Activated T-cell treated with anti-CD3 and anti-CD28 coated beads, Interleukin-2, amount 50 U/mL, for 24 hours (primary cell): ENCODE measurements around the gene SULT1B1.

Experiments used
- DNase-seq: peaks from one replicate; pipeline ENCODE4 v3.0.0-alpha.2; 2020
- H3K27ac Mint-ChIP-seq: 2 replicates; pipeline ENCODE4 v1.8.0; 2020; ENCODE audit warnings: mild to moderate bottlenecking, mixed read lengths
- H3K27me3 Mint-ChIP-seq: 2 replicates; pipeline ENCODE4 v1.8.0; 2020; ENCODE audit warnings: mixed read lengths
- H3K36me3 Mint-ChIP-seq: 2 replicates; pipeline ENCODE4 v1.8.0; 2020; ENCODE audit warnings: low read depth, mixed read lengths
- H3K4me1 Mint-ChIP-seq: 2 replicates; pipeline ENCODE4 v1.8.0; 2020; ENCODE audit warnings: low read depth, mixed read lengths
- H3K4me3 Mint-ChIP-seq: 2 replicates; pipeline ENCODE4 v1.8.0; 2020; ENCODE audit warnings: mild to moderate bottlenecking, moderate library complexity, mixed read lengths
- H3K9me3 Mint-ChIP-seq: 2 replicates; pipeline ENCODE4 v1.8.0; 2020; ENCODE audit warnings: mixed read lengths

Gene SULT1B1

DNA sequence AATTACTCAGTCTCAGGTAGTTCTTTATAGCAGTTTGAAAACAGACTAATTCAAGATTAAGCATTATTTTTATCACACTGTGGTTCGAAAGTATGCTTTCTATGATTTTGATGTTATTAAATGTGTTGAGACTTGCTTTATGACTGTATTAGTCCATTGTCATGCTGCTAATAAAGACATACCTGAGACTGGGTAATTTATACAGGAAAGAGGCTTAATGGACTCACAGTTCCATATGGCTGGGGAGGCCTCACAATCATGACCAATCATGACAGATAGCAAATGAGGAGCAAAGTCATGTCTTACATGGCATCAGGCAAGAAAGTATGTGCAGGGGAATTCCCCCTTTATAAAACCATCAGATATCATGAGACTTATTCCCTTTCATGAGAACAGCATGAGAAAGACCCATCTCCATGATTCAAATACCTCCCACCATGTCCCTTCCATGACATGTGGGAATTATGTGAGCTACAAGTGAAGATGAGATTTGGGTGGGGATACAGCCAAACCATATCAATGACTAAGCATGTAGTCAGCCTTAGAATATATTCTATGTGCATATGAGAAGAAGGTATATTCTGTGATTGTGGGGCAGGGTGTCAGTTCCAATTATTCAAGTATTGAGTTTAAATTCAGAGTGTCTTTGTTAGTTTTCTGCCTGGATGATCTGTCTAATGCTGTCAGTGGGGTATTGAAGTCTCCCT, 62.7 kb downstream of the SULT1B1 start:
- Mint-ChIP-seq H3K4me1 (no peaks in the 10 kb centered on the region), H3K4me3 (no peak overlapping the region), H3K27me3 (no peaks in the 10 kb centered on the region), H3K27ac (no peak overlapping the region), H3K36me3 (no peaks in the 10 kb centered on the region), H3K9me3 (peaks cover 10% of the 10 kb centered on the region)
- DNase-seq: no peak

DNA sequence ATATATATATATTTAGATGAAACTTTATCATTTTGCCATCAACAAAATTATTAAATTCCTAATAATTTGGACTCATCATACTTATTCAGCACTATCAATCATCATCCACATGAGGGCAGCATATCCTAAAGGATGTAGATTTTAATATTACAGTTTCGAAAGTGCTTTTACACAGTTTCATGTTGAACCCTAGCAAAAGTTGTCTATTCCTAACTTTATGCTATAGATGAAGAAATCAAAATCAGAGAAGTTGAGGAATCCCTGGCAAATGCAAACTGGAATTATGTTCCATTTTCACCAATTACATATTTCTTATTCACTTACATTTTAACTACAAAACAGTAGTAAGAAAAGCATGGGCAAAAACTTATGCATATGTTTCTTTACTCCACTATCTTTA, 70.8 kb downstream of the SULT1B1 start:
- Mint-ChIP-seq H3K27me3 (no peaks in the 10 kb centered on the region), H3K9me3 (no peaks in the 10 kb centered on the region), H3K4me3 (no peak overlapping the region), H3K4me1 (peaks cover 4% of the 10 kb centered on the region), H3K36me3 (no peaks in the 10 kb centered on the region), H3K27ac (no peak overlapping the region)
- no peak for DNase-seq

DNA sequence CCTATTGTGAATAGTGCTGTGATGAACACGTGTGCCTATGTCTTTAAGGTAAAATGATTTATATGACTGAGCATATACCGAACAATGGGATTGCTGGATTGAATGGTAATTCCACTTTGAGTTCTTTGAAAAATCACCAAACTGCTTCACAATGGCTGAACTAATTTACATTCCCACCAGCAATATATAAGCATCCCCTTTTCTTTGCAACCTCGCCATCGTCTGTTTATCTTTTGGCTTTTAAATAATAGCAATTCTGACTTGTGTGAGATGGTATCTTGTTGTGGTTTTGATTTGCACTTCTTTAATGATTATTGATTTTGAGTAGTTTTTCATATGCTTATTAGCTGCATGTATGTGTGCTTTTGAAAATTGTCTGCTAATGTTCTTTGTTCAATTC, 75.6 kb downstream of the SULT1B1 start:
- Mint-ChIP-seq H3K9me3 (no peaks in the 10 kb centered on the region), H3K36me3 (no peaks in the 10 kb centered on the region), H3K4me1 (peaks cover 3% of the 10 kb centered on the region)

More for the DNA sequence above, 75.6 kb downstream of the SULT1B1 start:
- no peak for DNase-seq
- no peak overlapping the region for H3K27ac Mint-ChIP-seq
- no peaks in the 10 kb centered on the region for H3K27me3 Mint-ChIP-seq
- H3K4me3 Mint-ChIP-seq: no peak overlapping the region
